HG03457 (cell line): ENCODE measurements around the gene NDUFB11.

ENCODE experiments used
- ATAC-seq: cut with Tn5 transposase; IDR thresholded peaks from one replicate; pipeline ENCODE4 v1.9.1; 2021; ENCODE audit warnings: moderate number of reproducible peaks; ENCODE audit not compliant: unreplicated experiment

The NDUFB11 gene

DNA sequence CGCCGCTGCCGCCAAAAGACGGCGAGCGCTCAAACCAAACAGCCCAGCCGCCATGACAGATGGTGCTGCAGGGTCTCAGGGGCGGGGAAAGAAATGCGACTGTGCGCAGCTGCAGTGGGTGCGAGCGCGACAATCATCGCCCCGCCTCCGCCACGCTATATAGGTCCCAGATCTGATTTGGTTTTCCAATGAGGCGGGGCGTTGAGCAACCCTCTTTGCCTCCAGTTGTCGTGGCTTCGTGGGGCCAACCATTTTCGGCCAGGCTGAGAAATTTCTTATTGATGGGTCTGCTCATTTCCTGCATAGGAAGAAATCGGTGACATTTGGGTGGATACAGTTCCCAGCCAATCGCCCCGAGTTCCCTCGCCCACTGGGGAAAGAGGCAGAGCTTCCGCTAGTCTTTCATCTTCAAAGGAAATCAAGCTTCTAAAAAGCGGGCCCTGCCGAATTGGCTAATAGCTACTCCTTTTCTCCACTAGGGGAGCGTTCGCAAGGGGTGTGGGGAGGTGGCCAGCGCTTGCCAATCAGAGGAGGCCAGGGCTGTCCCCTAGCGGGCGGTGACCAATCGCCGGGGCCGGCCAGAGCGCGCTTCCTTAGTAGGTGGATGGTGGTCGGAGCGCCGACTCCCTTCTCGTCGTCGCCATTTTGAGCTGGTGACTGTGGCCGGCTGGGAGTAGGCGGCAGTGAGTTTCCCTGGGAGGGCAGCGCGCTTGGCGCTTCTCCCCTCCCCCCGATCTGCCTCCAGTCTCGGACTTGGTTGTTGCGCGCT, at the start of gene NDUFB11, which contains the start of gene RBM10:
Gene NDUFB11 (minus strand): TSS at position 77 of the 769 bp plus-strand sequence. CDS start 23 bp downstream, at position 54.
Gene RBM10 (plus strand): TSS at position 596 of the 769 bp plus-strand sequence. CDS start 2,261 bp downstream, outside the sequence.
- peak; percentile 80 for ATAC-seq

DNA sequence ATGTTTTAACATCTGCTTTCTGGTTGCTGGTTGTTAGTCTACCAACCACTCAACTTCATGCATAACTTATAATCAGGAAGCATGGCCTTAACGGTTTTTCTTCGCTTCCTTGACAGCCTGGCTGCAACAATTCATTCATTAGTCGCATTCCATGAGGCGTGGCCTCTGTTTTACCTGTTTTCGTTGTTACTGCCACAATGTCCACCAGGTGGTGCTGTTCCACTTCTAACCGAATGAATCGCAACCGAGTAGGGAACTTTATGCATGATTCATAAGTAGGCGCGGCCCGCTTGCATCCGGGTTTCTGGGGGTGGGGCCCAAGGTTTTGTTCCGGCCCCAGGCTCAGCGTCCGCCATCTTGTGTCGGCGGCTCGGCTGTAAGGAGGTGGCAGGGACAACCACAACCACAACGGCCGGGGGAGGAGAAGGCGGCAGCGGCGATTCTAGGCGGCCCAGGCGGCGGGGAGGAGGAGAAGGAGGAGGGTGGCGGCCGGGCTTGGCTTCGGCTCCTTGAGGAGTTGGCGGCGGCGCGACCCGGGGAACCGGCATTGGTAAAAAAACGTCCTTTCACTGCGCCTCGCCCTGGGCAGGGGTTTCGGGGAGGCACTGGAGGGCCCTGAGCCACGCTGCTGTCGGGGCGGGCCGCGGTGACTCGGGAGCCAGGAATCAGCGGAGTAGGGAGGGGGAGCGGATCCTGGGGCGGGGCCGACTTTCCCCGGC, 49.1 kb upstream of the NDUFB11 start, which contains the start of gene UBA1:
Gene UBA1 (plus strand): TSS at position 355 of the 719 bp plus-strand sequence. CDS start 4,974 bp downstream, outside the sequence.
- peak; percentile 38 for ATAC-seq

DNA sequence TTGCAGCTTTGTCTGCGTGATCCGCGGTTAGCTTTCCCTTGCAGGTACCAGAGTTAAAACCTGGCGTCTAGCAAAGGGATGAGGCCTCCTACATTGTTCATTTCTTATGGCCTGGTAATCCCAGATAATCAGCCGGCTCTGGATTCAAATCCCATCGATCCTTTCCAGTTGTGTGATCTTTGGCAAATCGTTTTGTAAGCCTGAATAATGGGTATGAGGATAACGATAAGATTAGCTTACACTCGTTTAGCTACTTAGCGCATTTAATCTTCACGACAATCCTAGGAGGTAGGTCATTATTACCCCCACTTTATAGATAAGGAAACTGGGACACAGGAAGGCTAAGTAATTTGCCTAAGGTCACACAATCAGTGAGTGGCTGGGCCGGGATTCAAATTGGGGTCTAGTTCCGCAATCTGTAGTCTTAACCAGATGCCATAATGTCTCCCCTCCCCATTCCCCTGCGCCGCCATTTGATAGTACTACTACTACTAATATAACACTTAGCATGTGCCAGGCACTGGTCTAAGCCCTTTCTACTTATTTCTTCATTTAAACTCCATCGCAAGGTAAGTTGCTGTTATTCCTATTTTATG, 47.4 kb upstream of the NDUFB11 start:
- no peak for ATAC-seq

- no peak for ATAC-seq
Observed at GRCh38 chrX:47191331-47191730, 46.8 kb upstream of the NDUFB11 start.

GRCh38 chrX:47190445-47191269, 46.2 kb upstream of the NDUFB11 start:
- peak; percentile 50 for ATAC-seq

GRCh38 chrX:47189906-47190305, 45.4 kb upstream of the NDUFB11 start:
- ATAC-seq, result no peak

- no peak for ATAC-seq
Observed at GRCh38 chrX:47187106-47187677, 42.7 kb upstream of the NDUFB11 start.

DNA sequence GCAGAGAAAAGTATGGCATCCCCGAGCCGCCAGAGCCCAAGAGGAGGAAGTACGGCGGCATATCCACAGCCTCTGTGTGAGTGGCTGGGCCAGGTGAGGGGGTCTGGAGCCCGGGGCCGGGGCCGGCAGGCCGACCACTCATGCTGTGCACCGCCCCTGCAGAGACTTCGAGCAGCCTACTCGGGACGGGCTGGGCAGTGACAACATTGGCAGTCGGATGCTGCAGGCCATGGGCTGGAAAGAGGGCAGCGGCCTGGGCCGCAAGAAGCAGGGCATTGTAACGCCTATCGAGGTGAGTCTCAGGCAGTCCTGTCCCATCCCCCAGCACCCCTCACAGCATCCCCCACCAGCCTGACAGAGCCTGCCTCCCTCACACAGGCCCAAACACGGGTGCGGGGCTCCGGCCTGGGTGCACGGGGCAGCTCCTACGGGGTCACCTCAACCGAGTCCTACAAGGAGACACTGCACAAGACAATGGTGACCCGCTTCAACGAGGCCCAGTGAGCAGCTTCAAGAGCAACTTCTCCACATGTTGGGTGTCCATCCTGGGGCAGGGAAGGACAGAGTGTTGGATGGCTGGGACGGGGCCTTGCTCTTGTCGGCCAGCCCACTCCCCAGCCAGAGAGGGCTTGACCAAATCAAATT, 41.7 kb upstream of the NDUFB11 start:
- ATAC-seq, result no peak

DNA sequence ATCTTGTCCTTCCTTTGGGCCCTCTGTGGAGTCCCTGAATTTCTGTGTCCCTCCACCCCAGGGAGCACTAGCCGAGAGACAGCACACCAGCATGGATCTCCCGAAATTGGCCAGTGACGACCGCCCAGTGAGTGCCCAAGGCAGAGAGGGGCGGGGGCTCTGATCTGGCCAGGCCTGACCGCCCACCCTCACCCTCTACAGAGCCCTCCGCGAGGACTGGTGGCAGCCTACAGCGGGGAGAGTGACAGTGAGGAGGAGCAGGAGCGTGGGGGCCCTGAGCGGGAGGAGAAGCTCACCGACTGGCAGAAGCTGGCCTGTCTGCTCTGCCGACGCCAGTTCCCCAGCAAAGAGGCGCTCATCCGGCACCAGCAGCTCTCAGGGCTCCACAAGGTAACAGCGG, 40.7 kb upstream of the NDUFB11 start:
- no peak for ATAC-seq

GRCh38 chrX:47184486-47184885, 40.0 kb upstream of the NDUFB11 start:
- no peak for ATAC-seq

GRCh38 chrX:47182106-47182700, 37.7 kb upstream of the NDUFB11 start:
- no peak for ATAC-seq

GRCh38 chrX:47181301-47181700, 36.8 kb upstream of the NDUFB11 start:
- ATAC-seq, result no peak

DNA sequence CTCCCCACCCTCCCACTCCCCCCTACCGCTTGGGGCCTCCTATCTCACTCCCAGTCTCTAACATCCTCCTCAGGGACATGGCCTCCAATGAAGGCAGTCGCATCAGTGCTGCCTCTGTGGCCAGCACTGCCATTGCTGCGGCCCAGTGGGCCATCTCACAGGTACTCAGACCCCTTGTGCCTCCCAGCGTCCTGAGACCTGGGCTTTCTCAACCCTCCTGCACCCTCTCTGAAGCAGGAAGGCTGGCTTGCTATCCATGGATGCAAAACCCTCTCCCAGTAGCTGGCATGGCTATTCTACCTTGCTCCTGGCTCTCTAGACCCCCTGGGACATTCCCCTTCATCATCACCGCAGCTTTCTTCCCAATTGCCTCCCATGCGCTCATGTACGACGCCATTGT, 35.8 kb upstream of the NDUFB11 start:
- ATAC-seq, result no peak

DNA sequence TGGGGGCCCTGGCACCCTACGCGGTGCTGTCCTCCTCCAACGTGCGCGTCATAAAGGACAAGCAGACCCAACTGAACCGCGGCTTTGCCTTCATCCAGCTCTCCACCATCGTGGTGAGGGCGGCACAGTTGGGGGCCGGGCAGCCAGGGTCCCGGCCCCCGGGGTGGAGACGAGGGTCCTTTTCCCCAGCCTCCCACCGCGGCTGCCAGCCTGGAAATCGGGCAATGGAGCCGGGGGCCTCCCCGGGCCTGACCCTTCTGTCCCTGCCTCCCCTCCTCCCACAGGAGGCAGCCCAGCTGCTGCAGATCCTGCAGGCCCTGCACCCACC, 35.4 kb upstream of the NDUFB11 start:
- ATAC-seq, result no peak

DNA sequence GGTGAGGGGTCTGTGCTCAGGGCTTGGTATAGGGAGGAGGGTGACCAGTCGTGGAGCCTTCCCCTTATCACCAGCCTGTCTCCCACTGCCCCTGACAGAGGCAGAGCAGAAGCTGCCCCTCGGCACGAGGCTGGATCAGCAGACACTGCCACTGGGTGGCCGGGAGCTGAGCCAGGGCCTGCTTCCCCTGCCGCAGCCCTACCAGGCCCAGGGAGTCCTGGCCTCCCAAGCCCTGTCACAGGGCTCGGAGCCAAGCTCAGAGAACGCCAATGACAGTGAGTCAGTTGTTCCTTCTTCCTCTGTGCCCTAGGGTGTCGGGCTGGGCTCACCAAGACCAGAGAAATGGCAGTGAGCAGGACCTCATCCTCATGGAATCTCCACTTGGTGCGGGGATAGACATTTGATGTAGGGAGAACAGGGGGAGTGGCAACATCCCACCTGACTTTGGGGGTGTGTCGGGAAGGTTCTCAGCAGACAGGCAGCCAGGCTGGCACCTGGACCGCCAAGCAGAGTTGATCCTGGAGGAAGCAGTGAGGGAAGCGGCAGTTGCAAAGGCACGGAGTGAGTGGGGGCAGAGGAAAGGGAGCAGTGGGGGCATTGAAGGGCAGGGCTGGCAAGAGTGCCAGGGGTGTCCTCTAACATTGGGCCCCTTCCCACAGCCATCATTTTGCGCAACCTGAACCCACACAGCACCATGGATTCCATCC, 34.9 kb upstream of the NDUFB11 start:
- no peak for ATAC-seq

DNA sequence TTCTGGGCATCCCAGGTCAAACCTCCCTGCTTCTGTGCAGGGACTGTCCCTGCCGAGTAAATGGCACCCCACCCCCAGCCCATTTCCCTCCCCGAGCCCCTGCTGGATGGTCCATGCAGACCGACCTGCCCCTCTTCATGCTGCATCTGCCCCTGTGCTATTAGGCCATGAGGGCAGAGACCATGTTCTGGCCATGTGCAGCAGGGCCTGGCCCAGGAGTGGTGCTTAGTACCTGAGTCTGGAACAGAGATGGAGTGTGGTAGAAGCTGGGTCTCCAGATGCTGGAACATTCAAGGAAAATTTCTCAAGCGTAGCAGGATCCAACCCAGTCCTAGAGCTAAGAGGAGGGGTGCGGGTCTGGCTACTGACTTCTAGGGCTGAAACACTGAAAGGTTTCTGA, 33.8 kb upstream of the NDUFB11 start:
- no peak for ATAC-seq

DNA sequence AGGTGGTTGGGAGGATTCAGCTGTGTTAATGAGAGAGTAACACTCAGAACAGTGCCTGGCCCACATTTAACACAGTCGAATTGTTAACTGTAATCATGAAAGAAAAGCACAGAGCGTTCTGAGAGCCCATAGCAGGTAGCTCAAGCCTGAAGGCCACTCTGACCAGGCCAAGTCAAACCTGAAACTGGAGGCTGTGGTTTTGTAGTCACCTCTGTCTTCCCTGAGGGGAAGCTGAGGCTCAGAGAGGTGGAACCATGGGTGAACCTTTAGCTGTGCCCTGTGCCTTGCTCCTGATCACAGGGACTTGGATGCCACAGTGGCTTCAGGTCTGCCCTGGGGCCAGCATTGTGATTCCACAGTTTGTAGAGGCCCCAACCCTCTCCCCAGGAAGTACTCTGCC, 32.6 kb upstream of the NDUFB11 start:
- ATAC-seq, result no peak

- no peak for ATAC-seq
Observed at GRCh38 chrX:47176101-47176740, 31.7 kb upstream of the NDUFB11 start.

- ATAC-seq, result no peak
Observed at GRCh38 chrX:47175588-47175980, 31.1 kb upstream of the NDUFB11 start.
